ENCODE measurements around the gene DESI1.

GRCh38 chr22:41658869-41659268, 38.0 kb upstream of the DESI1 start:
- TF ChIP-seq CTCF (IDR thresholded peaks at IDR 0.05 in 4 of 5, conservative IDR thresholded peaks at IDR 0.05 in 1 of 5) (no peak), POLR2A (IDR thresholded peaks at IDR 0.05) (no peak)

Measured in gastrocnemius medialis (tissue), 4 donors.